HG03060 (cell line): Measurements from ENCODE around the gene SUN5.
"Not testable (repeated sequence)": the region's sequence is repeated elsewhere in the genome, so short reads cannot be mapped to it uniquely, and the experiment has no call there.

Experiments
- ATAC-seq: cut with Tn5 transposase; IDR thresholded peaks from one replicate; pipeline ENCODE4 v1.9.1; 2021; ENCODE audit warnings: low read depth, moderate number of reproducible peaks; ENCODE audit not compliant: unreplicated experiment

SUN5 gene

GRCh38 chr20:33004141-33004751 lies at the start of gene SUN5:
SUN5 (minus strand) TSS chr20:33004433; CDS start chr20:33004340, 93 bp downstream.
- no peak for ATAC-seq

- no peak for ATAC-seq
These were observed 49.3 kb upstream of the SUN5 start, which contains the start of gene BPIFB3 for GRCh38 chr20:33053291-33054106. BPIFB3 (plus strand) TSS chr20:33053903; CDS start chr20:33055436, 1,533 bp downstream.

- no peak for ATAC-seq
These were observed 47.1 kb upstream of the SUN5 start for GRCh38 chr20:33051333-33051732.

- no peak for ATAC-seq
These were observed 42.2 kb upstream of the SUN5 start for GRCh38 chr20:33046412-33046811.

- ATAC-seq = not testable (repeated sequence)
These were observed 41.0 kb upstream of the SUN5 start for GRCh38 chr20:33045129-33045721.

- ATAC-seq = no peak
These were observed 39.5 kb upstream of the SUN5 start for GRCh38 chr20:33043731-33044181.

GRCh38 chr20:33042983-33043730 lies 38.9 kb upstream of the SUN5 start:
- no peak for ATAC-seq

GRCh38 chr20:33042430-33042829 lies 38.2 kb upstream of the SUN5 start:
- no peak for ATAC-seq

GRCh38 chr20:33038243-33038642 lies 34.0 kb upstream of the SUN5 start:
- no peak for ATAC-seq

- ATAC-seq = no peak
These were observed 33.2 kb upstream of the SUN5 start for GRCh38 chr20:33037456-33037855.

- no peak for ATAC-seq
These were observed 30.8 kb upstream of the SUN5 start for GRCh38 chr20:33034901-33035492.

- no peak for ATAC-seq
These were observed 29.9 kb upstream of the SUN5 start for GRCh38 chr20:33034115-33034514.

GRCh38 chr20:33033381-33033780 lies 29.1 kb upstream of the SUN5 start:
- ATAC-seq = no peak

GRCh38 chr20:33032555-33032954 lies 28.3 kb upstream of the SUN5 start:
- no peak for ATAC-seq

- ATAC-seq = no peak
These were observed 27.3 kb upstream of the SUN5 start, which contains the start of gene BPIFB6 for GRCh38 chr20:33031531-33031930. BPIFB6 (plus strand) TSS chr20:33031648; CDS start chr20:33031648, 0 bp downstream.

GRCh38 chr20:33030569-33030968 lies 26.3 kb upstream of the SUN5 start:
- no peak for ATAC-seq

- no peak for ATAC-seq
These were observed 25.8 kb upstream of the SUN5 start for GRCh38 chr20:33030076-33030475.

GRCh38 chr20:33028875-33029274 lies 24.6 kb upstream of the SUN5 start:
- ATAC-seq = no peak

GRCh38 chr20:33027769-33028751 lies 23.8 kb upstream of the SUN5 start:
- no peak for ATAC-seq
